ENCODE results near the gene TTC28. TPM values are rescaled to one million over a fixed set of nuclear protein-coding genes. Genes with fewer than 3 reads are reported as not detected.
"Not testable (repeated sequence)": the region's sequence is repeated elsewhere in the genome, so short reads cannot be mapped to it uniquely, and the experiment has no call there.

Gene TTC28
- total RNA-seq, 1 donor from 2014 or later, result 1.3 TPM

DNA sequence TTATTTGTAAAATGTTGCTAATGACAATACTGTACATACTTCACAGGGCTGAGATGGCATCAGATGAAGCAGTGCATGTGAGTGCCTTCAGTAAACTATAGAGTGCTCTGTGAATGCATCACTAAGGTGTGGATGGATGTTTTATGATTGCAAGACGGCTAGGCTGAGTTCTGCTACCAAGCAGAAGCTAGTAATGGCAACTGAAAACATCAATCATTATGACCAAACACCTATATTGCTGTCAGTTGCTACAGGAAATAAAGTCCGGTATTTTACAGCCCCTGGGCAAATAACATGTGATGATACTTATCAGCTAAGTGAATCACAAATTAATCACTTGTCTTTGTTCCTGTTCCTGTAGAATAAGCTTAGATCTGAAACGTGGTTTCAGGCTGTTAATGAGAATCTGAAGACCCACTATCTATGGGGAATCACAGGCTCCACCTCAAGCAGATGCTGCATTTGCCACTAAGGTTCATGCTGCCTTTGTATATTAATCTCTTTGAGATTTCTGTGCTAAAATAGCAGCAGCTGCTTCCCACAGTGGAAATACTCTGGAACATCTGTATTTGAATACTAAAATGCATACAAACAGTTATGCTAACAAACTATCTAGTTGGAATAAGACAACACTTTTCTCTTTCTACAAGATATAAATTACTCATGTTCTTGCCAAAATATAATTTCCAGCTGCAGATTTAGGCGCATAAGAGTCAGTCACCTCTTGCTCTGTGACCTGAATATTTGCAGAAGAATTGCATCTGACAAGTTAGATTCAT is 506.6 kb downstream of the TTC28 start:
- peak; percentile 91 for DNase-seq (ENCODE audit: low read depth)
- Histone ChIP-seq H3K27me3 (ENCODE audit: control insufficient read depth, insufficient read depth, low read length) (no peaks in the 10 kb centered on the region), H3K4me3 (ENCODE audit: low read depth, low read length) (no peak overlapping the region), H3K36me3 (ENCODE audit: control insufficient read depth, insufficient read depth, low read length) (no peaks in the 10 kb centered on the region)
- no peak for FAIRE-seq
- no peak for TF ChIP-seq CTCF (IDR thresholded peaks at IDR 0.05; ENCODE audit: insufficient read depth, low read length, severe bottlenecking)

DNA sequence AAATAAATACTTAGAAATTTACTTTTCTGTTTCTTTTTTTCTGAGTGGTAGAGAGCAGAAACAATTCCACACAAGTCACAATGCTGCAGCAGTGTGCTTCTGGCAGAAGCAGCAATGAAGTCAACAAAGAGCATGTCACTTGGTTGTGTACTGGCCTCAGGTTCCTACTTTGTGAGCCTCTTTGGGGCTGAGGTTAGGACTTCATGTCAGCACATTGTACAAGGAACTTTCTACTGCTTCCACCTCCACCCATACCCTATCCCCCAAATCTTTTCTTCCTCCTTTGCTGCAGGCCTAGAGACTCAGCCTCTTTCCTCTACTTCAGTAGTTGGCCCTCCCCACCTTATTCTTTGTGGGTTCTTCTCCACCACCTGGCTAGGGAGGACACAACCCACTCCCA is 507.9 kb downstream of the TTC28 start:
- no peak for DNase-seq (ENCODE audit: low read depth)
- no peaks in the 10 kb centered on the region for H3K36me3 ChIP-seq (ENCODE audit: control insufficient read depth, insufficient read depth, low read length)
- FAIRE-seq, result peak; percentile 47

DNA sequence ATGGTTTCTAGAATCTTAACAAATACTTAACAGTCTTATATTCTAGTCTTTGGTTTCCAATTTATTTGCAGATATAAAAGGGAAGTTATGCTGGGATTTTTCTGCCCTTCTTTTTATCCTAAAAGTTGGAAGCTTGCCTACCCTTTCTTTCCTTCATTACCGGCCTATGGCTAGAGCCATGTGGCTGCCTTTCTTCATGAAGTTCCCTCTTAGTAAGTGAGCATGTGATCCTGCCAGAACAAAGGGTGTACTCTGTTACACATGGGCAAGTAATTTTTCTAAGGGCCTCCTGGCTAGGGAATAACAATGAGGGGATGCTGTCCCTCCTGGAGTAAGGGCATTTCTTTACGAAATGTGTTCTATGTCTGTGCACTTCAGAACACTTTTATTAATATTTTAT is 508.5 kb downstream of the TTC28 start:
- H3K4me3 ChIP-seq (ENCODE audit: low read depth, low read length), result no peak overlapping the region
- no peaks in the 10 kb centered on the region for H3K36me3 ChIP-seq (ENCODE audit: control insufficient read depth, insufficient read depth, low read length)
- no peak for TF ChIP-seq CTCF (IDR thresholded peaks at IDR 0.05; ENCODE audit: insufficient read depth, low read length, severe bottlenecking)
- H3K27me3 ChIP-seq (ENCODE audit: control insufficient read depth, insufficient read depth, low read length), result no peaks in the 10 kb centered on the region
- no peak for DNase-seq (ENCODE audit: low read depth)
- FAIRE-seq, result no peak

More for the DNA sequence above, 507.9 kb downstream of the TTC28 start:
- no peak overlapping the region for H3K4me3 ChIP-seq (ENCODE audit: low read depth, low read length)
- no peaks in the 10 kb centered on the region for H3K27me3 ChIP-seq (ENCODE audit: control insufficient read depth, insufficient read depth, low read length)
- TF ChIP-seq CTCF (IDR thresholded peaks at IDR 0.05; ENCODE audit: insufficient read depth, low read length, severe bottlenecking), result no peak

GRCh38 chr22:28169314-28169713 is 510.3 kb downstream of the TTC28 start:
- H3K27me3 ChIP-seq (ENCODE audit: control insufficient read depth, insufficient read depth, low read length); H3K4me3 ChIP-seq (ENCODE audit: low read depth, low read length); H3K36me3 ChIP-seq (ENCODE audit: control insufficient read depth, insufficient read depth, low read length); FAIRE-seq; DNase-seq (ENCODE audit: low read depth): not testable (repeated sequence)

GRCh38 chr22:28155808-28156207 is 523.8 kb downstream of the TTC28 start:
- FAIRE-seq (no peak), DNase-seq (ENCODE audit: low read depth) (no peak)
- TF ChIP-seq CTCF (IDR thresholded peaks at IDR 0.05; ENCODE audit: insufficient read depth, low read length, severe bottlenecking), result no peak
- Histone ChIP-seq H3K4me3 (ENCODE audit: low read depth, low read length) (no peak overlapping the region), H3K36me3 (ENCODE audit: control insufficient read depth, insufficient read depth, low read length) (no peaks in the 10 kb centered on the region), H3K27me3 (ENCODE audit: control insufficient read depth, insufficient read depth, low read length) (no peaks in the 10 kb centered on the region)

DNA sequence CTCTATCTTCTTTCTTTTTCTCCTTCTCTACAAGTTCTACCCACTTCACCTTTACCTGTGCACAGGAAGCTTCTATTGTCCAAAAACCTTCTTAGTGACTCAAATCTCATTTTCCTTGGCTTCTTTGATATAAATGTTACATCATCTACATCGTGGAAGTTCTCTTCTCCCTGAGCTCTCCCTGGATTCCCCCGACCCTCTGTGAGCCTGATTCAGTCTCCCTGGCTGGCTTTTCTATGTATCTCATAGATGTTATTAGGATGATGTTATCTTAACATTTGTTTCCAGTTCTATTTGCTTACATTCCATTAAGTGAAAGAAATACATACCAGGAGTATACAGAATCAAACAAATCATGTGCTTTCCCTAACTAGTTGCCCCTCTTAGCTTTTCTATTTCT is 524.8 kb downstream of the TTC28 start:
- no peak for FAIRE-seq
- H3K4me3 ChIP-seq (ENCODE audit: low read depth, low read length), result no peak overlapping the region

More for the DNA sequence above, 524.8 kb downstream of the TTC28 start:
- Histone ChIP-seq H3K27me3 (ENCODE audit: control insufficient read depth, insufficient read depth, low read length) (no peaks in the 10 kb centered on the region), H3K36me3 (ENCODE audit: control insufficient read depth, insufficient read depth, low read length) (no peaks in the 10 kb centered on the region)
- DNase-seq (ENCODE audit: low read depth), result no peak
- TF ChIP-seq CTCF (IDR thresholded peaks at IDR 0.05; ENCODE audit: insufficient read depth, low read length, severe bottlenecking), result no peak

All from bronchial epithelial cell (primary cell).